ENCODE data around the gene S100A11. TPM values are rescaled to one million over a fixed set of nuclear protein-coding genes. Genes with fewer than 3 reads are reported as not detected.

S100A11 gene
- total RNA-seq, 1 experiment from 2014 or later, result 302 TPM

DNA sequence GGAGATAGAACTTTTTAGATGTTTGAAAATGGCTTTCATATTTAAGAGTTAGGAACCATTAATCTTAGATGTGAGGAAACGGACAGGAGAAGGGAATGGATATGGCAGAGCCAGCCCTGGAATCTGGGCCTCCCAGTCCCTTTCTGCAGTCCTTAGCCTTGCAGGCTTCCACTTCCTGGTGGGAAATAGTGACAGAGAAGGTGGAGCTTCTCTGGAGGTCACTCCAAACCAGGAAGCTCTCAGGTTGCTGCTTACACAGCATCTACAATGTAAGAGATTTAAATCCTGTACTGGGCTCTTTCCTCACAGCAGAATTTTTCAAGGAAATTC lies 2.5 kb downstream of the S100A11 start:
- no peak overlapping the region for H3K9ac ChIP-seq (ENCODE audit: extremely low read depth, insufficient read length, low read length)
- Mint-ChIP-seq H3K27ac (no peak overlapping the region), H3K9me3 (no peaks in the 10 kb centered on the region), H3K27me3 (ENCODE audit: low read depth) (no peaks in the 10 kb centered on the region; the same call in none of the 2 replicates), H3K36me3 (ENCODE audit: insufficient read depth in 1 of 3, low read depth in 3 of 3) (peaks cover 4 to 29% (median 6%) of the 10 kb centered on the region in 3 experiments; a peak in 6 of 7 replicates), H3K4me3 (no peak overlapping the region), H3K4me1 (peaks cover 23 to 37% of the 10 kb centered on the region in 2 experiments)
- H3K18ac ChIP-seq (ENCODE audit: insufficient read length, low read depth, low read length), result no peak overlapping the region
- no peak overlapping the region for H4K5ac ChIP-seq (ENCODE audit: insufficient read length, low read depth, low read length)
- no peak overlapping the region for H3K4ac ChIP-seq (ENCODE audit: low read depth, low read length)
- no peak overlapping the region for H3K27ac ChIP-seq (ENCODE audit: insufficient read length, low read depth, low read length)
- H2BK5ac ChIP-seq (ENCODE audit: insufficient read length, low read length), result no peak overlapping the region
- no peak for TF ChIP-seq CTCF (conservative IDR thresholded peaks at IDR 0.05)
- H3K56ac ChIP-seq (ENCODE audit: insufficient read length, low read depth, low read length), result no peak overlapping the region
- H3K9me3 ChIP-seq (ENCODE audit: control insufficient read depth, low read depth, low read length), result no peaks in the 10 kb centered on the region
- H3K23me2 ChIP-seq (ENCODE audit: insufficient read length, low read depth, low read length, poor library complexity, severe bottlenecking), result peaks cover 14% of the 10 kb centered on the region
- no peak overlapping the region for H3K14ac ChIP-seq (ENCODE audit: insufficient read depth, low read length)
- no peak overlapping the region for H2BK20ac ChIP-seq (ENCODE audit: low read depth, low read length, poor library complexity, severe bottlenecking)
- H4K91ac ChIP-seq (ENCODE audit: insufficient read length, low read depth, low read length), result no peak overlapping the region
- DNase-seq, result no peak
- no peaks in the 10 kb centered on the region for H3K79me2 ChIP-seq (ENCODE audit: insufficient read depth, low read length)
- no peak overlapping the region for H2BK15ac ChIP-seq (ENCODE audit: low read depth, low read length)
- H3K23ac ChIP-seq (ENCODE audit: insufficient read length, low read depth, low read length), result no peak overlapping the region
- no peaks in the 10 kb centered on the region for H4K20me1 ChIP-seq (ENCODE audit: control insufficient read depth, insufficient read depth, insufficient read length)
- H2BK12ac ChIP-seq (ENCODE audit: insufficient read length, low read depth, low read length), result no peak overlapping the region
- H3K79me1 ChIP-seq (ENCODE audit: insufficient read depth, low read depth, low read length, poor library complexity, severe bottlenecking), result no peaks in the 10 kb centered on the region
- H2AFZ ChIP-seq (ENCODE audit: low read length), result no peak overlapping the region
- no CpG with 5 or more reads among the region's 1 CpG for WGBS (ENCODE audit: extremely low coverage, insufficient read length, low lambda C conversion rate)
- H3T11ph ChIP-seq (ENCODE audit: low read length), result no peak overlapping the region
- no peak overlapping the region for H4K8ac ChIP-seq (replicated peaks; ENCODE audit: insufficient read length, low read depth, low read length)
- no peak overlapping the region for H2AK5ac ChIP-seq (ENCODE audit: insufficient read length, low read length)
- H2BK120ac ChIP-seq (ENCODE audit: low read depth, low read length, poor library complexity, severe bottlenecking), result no peak overlapping the region
- H3K4me1 ChIP-seq (ENCODE audit: insufficient read depth, low read length), result peaks cover 5% of the 10 kb centered on the region; the same call in 1 of the 2 replicates
- H3K27me3 ChIP-seq (ENCODE audit: insufficient read depth, low read length), result no peaks in the 10 kb centered on the region
- no peak overlapping the region for H3K4me2 ChIP-seq (ENCODE audit: insufficient read depth, insufficient read length, low read length)
